HG02642 (cell line): ENCODE data around the gene TEX10.

Source experiments
- ATAC-seq: cut with Tn5 transposase; IDR thresholded peaks from one replicate; pipeline ENCODE4 v1.9.1; 2021; ENCODE audit warnings: mild to moderate bottlenecking; ENCODE audit not compliant: unreplicated experiment, poor library complexity

TEX10 gene

GRCh38 chr9:100287186-100287585, 65.6 kb downstream of the TEX10 start:
- ATAC-seq: no peak

GRCh38 chr9:100286257-100286656, 66.5 kb downstream of the TEX10 start:
- ATAC-seq: no peak

- ATAC-seq: no peak
Observed at GRCh38 chr9:100285601-100286000, 67.1 kb downstream of the TEX10 start.

- no peak for ATAC-seq
Observed at GRCh38 chr9:100285080-100285479, 67.7 kb downstream of the TEX10 start.

GRCh38 chr9:100284247-100284646, 68.5 kb downstream of the TEX10 start:
- no peak for ATAC-seq

- ATAC-seq: no peak
Observed at GRCh38 chr9:100282388-100282719, 70.4 kb downstream of the TEX10 start.

GRCh38 chr9:100281676-100282387, 70.9 kb downstream of the TEX10 start:
- ATAC-seq: no peak

- ATAC-seq: no peak
Observed at GRCh38 chr9:100281066-100281465, 71.7 kb downstream of the TEX10 start.

GRCh38 chr9:100277166-100277979, 75.4 kb downstream of the TEX10 start:
- ATAC-seq: no peak

GRCh38 chr9:100269656-100270055, 83.1 kb downstream of the TEX10 start:
- ATAC-seq: no peak

GRCh38 chr9:100268271-100268670, 84.5 kb downstream of the TEX10 start:
- ATAC-seq: no peak

GRCh38 chr9:100267211-100267610, 85.5 kb downstream of the TEX10 start:
- no peak for ATAC-seq
